ENCODE results near the gene HTR1B. TPM values are rescaled to one million over a fixed set of nuclear protein-coding genes. Genes with fewer than 3 reads are reported as not detected.

HTR1B gene
- total and polyA plus RNA-seq, 2 of the 4 experiments (the other 2 are of a cell fraction), result 0.27 to 0.36 TPM

DNA sequence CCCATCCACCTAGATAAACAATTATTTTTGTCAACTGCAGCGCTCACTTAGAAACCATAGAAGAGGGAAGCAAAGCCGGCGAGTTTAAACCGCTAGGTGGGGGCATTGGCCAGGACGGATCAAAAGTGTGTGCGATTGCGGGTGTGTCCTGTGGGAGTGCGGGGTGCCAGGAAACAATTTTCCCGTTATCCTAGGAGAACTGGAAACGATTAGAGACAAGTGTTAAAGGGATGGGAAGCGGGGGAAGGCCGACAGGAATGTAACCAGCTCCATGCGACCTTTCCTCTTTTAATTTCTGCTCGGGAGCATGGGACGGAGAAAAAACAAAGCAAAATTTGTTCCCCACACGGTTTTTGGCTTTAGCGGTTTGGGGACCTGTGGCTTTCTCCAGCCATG lies 2.8 kb upstream of the HTR1B start:
- H2BK20ac ChIP-seq (ENCODE audit: low read depth, low read length), result peak overlapping the region; percentile 67
- in situ Hi-C loops (cut with MboI; ENCODE audit: low sequenced_read_pairs), result loop anchor here (10.0 to 25.0 kb wide), 2 partner anchors 1146 to 1531 kb away; no protein-coding TSS in a partner anchor
- no peak overlapping the region; the same call in 1 of the 2 replicates for H3K27ac ChIP-seq (ENCODE audit: insufficient read depth, low read length)

More for the DNA sequence above, 2.8 kb upstream of the HTR1B start:
- Histone ChIP-seq H2AK9ac (replicated peaks; ENCODE audit: low read depth, low read length, poor library complexity) (peak overlapping the region; percentile 12), H2AFZ (replicated peaks; ENCODE audit: low read length, poor library complexity) (peak overlapping the region; percentile 94), H3K18ac (ENCODE audit: low read depth, low read length) (peak overlapping the region; percentile 42; the same call in 1 of the 2 replicates), H2BK15ac (ENCODE audit: low read depth, low read length) (peak overlapping the region; percentile 53), H3K9me1 (ENCODE audit: insufficient read depth, low read length) (no peaks in the 10 kb centered on the region), H3K36me3 (ENCODE audit: control insufficient read depth, insufficient read depth, low read length) (no peaks in the 10 kb centered on the region), H4K8ac (ENCODE audit: low read depth in 2 of 2, low read length in 2 of 2) (peak overlapping the region; percentile 93 to 94), H4K20me1 (ENCODE audit: insufficient read depth, low read length) (no peaks in the 10 kb centered on the region), H3K27me3 (ENCODE audit: control insufficient read depth, insufficient read depth, low read length) (peaks cover 17% of the 10 kb centered on the region), H2BK5ac (ENCODE audit: low read depth, low read length, poor library complexity, severe bottlenecking) (no peak overlapping the region), H3K23ac (ENCODE audit: low read depth, low read length) (peak overlapping the region; percentile 84), H4K5ac (ENCODE audit: low read depth, low read length) (peak overlapping the region; percentile 71), H2BK120ac (ENCODE audit: low read depth, low read length) (peak overlapping the region; percentile 67), H2AK5ac (ENCODE audit: low read depth, low read length) (no peak overlapping the region), H3K4me3 (ENCODE audit: insufficient read depth, low read depth, low read length) (peak overlapping the region; percentile 46), H3K4ac (ENCODE audit: low read depth, low read length) (peak overlapping the region; percentile 79), H3K14ac (replicated peaks; ENCODE audit: low read depth, low read length) (peak overlapping the region; percentile 88), H3K4me2 (ENCODE audit: low read depth, low read length) (peak overlapping the region; percentile 73), H3K4me1 (ENCODE audit: control insufficient read depth, insufficient read depth, low read length) (no peaks in the 10 kb centered on the region; the same call in 1 of the 2 replicates), H3K9me3 (ENCODE audit: control insufficient read depth, insufficient read depth, low read length) (no peaks in the 10 kb centered on the region), H4K91ac (ENCODE audit: insufficient read depth, low read depth, low read length) (peak overlapping the region; percentile 69), H3K56ac (ENCODE audit: extremely low read depth, insufficient read depth, low read length) (peak overlapping the region; percentile 84; the same call in 1 of the 2 replicates), H3K79me1 (ENCODE audit: low read depth in 1 of 2, low read length in 2 of 2) (no peaks in the 10 kb centered on the region; a peak in 1 of 4 replicates), H3K9ac (ENCODE audit: low read depth, low read length) (peak overlapping the region; percentile 52)
- dilution Hi-C loops (cut with HindIII; ENCODE audit: low sequenced_read_pairs, unreplicated experiment), result no loop called here
- ATAC-seq (ENCODE audit: low read depth) (peak; percentile 81), DNase-seq (peak; percentile 74)
- ChIA-PET CTCF (interaction anchor here (0.6 to 2.0 kb wide), 6 partner anchors 9 to 1345 kb away, joined by 3 to 11 read pairs (median 3); no protein-coding TSS in a partner anchor), POLR2A (ENCODE audit: unreplicated experiment) (no interaction called here)
- BruUV-seq (replicated peaks), result no TSS peak
- no peak for TF ChIP-seq POLR2A (IDR thresholded peaks at IDR 0.05; ENCODE audit: low read depth, low read length)
- peak; percentile 71 for TF ChIP-seq RAD21 (IDR thresholded peaks at IDR 0.05; ENCODE audit: low read length)
- TF ChIP-seq SMC3 (IDR thresholded peaks at IDR 0.05; ENCODE audit: low read depth, low read length), result peak; percentile 50
- TF ChIP-seq, protein P1, sequence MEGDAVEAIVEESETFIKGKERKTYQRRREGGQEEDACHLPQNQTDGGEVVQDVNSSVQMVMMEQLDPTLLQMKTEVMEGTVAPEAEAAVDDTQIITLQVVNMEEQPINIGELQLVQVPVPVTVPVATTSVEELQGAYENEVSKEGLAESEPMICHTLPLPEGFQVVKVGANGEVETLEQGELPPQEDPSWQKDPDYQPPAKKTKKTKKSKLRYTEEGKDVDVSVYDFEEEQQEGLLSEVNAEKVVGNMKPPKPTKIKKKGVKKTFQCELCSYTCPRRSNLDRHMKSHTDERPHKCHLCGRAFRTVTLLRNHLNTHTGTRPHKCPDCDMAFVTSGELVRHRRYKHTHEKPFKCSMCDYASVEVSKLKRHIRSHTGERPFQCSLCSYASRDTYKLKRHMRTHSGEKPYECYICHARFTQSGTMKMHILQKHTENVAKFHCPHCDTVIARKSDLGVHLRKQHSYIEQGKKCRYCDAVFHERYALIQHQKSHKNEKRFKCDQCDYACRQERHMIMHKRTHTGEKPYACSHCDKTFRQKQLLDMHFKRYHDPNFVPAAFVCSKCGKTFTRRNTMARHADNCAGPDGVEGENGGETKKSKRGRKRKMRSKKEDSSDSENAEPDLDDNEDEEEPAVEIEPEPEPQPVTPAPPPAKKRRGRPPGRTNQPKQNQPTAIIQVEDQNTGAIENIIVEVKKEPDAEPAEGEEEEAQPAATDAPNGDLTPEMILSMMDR (conservative IDR thresholded peaks at IDR 0.05; ENCODE audit: low read depth, low read length), result peak; percentile 72
- TF ChIP-seq CHD1 (IDR thresholded peaks at IDR 0.05; ENCODE audit: low read depth, low read length), result no peak
- intact Hi-C loops (cut with micrococcal nuclease), result loop anchor here (1.0 to 10.0 kb wide), 3 partner anchors 1141 to 1609 kb away; partner anchors contain the start of gene PHIP
- 2% methylated on average over 7 of the region's 17 CpGs; no CpG with 5 or more reads in 1 of the 2 experiments for WGBS, 2 experiments (ENCODE audit: extremely low coverage in 2 of 2, insufficient read length in 1 of 2)
